Measurements from ENCODE around the gene FDX1. TPM values are rescaled to one million over a fixed set of nuclear protein-coding genes. Genes with fewer than 3 reads are reported as not detected.
"Not testable (repeated sequence)": the region's sequence is repeated elsewhere in the genome, so short reads cannot be mapped to it uniquely, and the experiment has no call there.

FDX1 gene
- total RNA-seq, 2 experiments from 2014 or later = 9.8 to 11.2 TPM

DNA sequence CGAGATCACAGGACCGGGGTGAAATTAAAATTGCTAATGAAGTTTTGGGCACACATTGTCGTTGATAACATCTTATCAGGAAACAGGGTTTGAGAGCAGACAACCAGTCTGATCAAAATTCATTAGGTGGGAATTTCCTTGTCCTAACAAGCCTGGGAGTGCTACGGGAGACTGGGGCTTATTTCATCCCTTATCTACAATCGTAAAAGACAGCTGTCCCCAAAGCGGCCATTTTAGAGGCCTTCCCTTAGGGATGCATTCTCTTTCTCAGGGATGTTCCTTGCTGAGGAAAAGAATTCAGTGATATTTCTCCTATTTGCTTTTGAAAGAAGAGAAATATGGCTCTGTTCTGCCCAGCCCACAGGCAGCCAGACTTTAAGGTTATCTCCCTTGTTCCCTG, 8.1 kb upstream of the FDX1 start:
- peaks cover 13% of the 10 kb centered on the region for H3K9me3 Mint-ChIP-seq
- H3K36me3 Mint-ChIP-seq; DNase-seq; POLR2A ChIA-PET; CTCF ChIA-PET; H3K27me3 Mint-ChIP-seq; H3K4me3 Mint-ChIP-seq; intact Hi-C loops (cut with micrococcal nuclease); H3K27ac Mint-ChIP-seq; H3K4me1 Mint-ChIP-seq (ENCODE audit: low read depth): not testable (repeated sequence)

DNA sequence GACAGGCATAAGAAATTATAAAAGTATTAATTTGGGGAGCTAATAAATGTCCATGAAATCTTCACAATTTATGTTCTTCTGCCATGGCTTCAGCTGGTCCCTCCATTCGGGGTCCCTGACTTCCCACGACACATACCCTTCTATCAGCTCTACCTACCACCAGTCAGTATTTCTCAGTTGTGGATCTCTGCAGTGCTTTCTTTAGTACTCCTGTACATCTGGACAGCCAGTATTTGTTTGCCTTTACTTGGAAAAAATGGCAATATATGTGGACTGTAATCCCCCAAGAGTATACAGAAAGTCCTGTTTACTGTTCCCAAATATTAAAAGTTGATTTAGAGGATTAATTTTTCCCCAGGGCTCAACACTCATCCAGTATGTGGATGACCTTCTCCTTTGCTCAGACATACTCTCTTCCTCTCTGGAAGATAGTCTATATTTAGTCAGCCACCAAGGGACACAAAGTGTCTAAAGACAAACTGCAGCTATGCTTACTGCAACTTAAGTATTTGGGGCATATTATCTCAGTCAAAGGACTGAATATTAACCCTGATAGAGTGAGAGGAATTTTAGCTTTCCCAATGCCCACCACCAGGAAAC, 7.3 kb upstream of the FDX1 start:
- ChIA-PET POLR2A (no interaction called here), CTCF (no interaction called here)
- peaks cover 2% of the 10 kb centered on the region for H3K36me3 Mint-ChIP-seq
- H3K4me1 Mint-ChIP-seq (ENCODE audit: low read depth) = no peaks in the 10 kb centered on the region
- peaks cover 13% of the 10 kb centered on the region for H3K9me3 Mint-ChIP-seq
- no peak for DNase-seq
- no peaks in the 10 kb centered on the region for H3K27me3 Mint-ChIP-seq
- H3K27ac Mint-ChIP-seq = no peak overlapping the region
- intact Hi-C loops (cut with micrococcal nuclease) = no loop called here
- no peak overlapping the region for H3K4me3 Mint-ChIP-seq

DNA sequence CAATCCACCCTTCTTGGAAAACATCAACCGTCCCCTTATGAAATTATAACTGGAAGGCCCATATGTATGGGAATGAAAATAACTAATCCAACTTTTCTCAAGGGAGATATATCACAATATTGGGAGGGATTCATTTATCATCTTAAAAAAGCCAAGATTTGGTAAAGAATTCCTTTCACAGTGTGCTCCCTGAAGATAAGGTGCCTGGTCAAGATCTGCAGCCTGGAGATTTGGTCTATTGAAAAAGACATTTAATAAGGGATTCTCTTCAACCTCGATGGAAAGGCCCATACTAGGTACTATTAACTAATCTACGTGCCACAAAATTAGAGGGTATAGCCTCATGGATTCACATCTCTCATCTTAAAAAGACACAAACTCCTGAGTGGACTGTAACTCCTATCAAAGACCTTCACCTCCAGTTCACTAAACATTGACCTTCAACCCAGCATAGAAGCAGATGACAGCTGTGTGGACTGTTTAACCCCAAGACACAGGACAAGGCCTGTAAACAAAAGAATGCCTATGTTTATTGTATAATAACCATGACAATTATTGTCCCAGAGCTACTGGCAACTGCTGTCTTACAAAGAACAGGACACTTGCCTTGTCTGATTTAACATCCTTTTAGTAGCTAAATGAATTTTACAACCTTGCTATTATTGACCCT, 4.8 kb upstream of the FDX1 start:
- peaks cover 2% of the 10 kb centered on the region for H3K36me3 Mint-ChIP-seq
- no peak overlapping the region for H3K27ac Mint-ChIP-seq
- no peak overlapping the region for H3K4me3 Mint-ChIP-seq
- no peaks in the 10 kb centered on the region for H3K27me3 Mint-ChIP-seq
- CTCF ChIA-PET = interaction anchor here (1.7 kb wide), 1 partner anchor 10 kb away, joined by 6 read pairs; no protein-coding TSS in a partner anchor
- POLR2A ChIA-PET = no interaction called here
- H3K4me1 Mint-ChIP-seq (ENCODE audit: low read depth) = peaks cover 9% of the 10 kb centered on the region
- H3K9me3 Mint-ChIP-seq = peaks cover 13% of the 10 kb centered on the region
- no peak for DNase-seq
- intact Hi-C loops (cut with micrococcal nuclease) = no loop called here

DNA sequence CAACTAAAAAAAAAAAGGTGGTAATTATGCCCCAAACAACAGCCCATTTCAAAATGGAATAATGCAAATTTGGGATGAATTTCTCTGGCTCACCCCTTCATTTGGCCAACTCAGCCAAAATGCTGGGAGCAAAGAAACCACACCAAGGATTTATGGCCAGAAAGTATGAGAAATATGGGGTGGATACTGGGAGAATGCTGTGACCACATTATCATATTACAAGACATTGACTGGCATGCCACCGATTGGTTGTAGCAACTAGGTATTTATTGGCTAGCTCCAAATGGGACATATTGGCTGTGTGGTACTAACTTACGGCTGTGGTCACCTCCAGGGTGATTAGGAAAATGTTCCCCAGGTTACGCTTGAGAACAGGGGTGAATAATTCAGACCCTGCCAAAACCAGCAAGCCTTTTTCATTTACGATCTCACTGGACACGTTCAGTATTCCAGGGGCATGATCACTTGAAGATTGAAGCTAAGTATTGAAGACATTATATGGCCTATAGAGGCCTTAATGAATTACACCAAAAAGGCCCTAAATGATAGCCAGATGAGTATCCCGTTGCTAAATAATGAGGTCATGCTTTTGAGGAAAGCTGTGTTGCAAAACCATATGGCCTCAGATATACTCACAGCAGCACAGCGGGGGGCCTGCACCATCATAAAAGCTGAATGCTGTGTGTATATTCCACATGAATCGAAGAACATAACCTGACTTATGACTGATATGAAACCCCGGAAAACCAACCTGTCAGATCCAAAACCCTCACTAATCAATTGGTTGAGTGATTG, 3.8 kb upstream of the FDX1 start:
- Mint-ChIP-seq H3K27ac (no peak overlapping the region), H3K36me3 (no peaks in the 10 kb centered on the region), H3K4me3 (no peak overlapping the region), H3K4me1 (ENCODE audit: low read depth) (peaks cover 9% of the 10 kb centered on the region), H3K9me3 (peaks cover 9% of the 10 kb centered on the region), H3K27me3 (no peaks in the 10 kb centered on the region)
- ChIA-PET POLR2A (no interaction called here), CTCF (interaction anchor here (1.7 kb wide), 1 partner anchor 9 kb away, joined by 6 read pairs; no protein-coding TSS in a partner anchor)
- intact Hi-C loops (cut with micrococcal nuclease) = no loop called here
- DNase-seq = no peak

DNA sequence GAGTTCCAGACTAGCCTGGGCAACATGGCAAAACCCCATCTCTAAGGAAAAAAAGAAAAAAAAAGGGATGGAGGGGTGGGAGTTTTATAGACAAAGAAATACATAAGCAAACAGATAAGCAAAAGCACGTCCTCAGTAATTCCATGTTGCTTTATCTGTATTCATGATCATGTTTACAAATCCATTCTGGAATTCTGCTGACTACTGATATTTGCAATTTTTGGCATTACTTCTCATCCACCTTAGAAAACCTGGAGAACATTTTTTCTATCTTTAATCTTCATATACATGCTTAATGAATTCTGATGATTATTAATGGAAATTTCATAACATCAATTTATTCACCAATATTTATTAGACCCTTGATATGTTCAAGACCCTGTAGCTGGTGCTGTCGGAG, 1.7 kb upstream of the FDX1 start:
- intact Hi-C loops (cut with micrococcal nuclease) = loop anchor here (2.0 kb wide), 1 partner anchor 949 kb away; no protein-coding TSS in a partner anchor
- DNase-seq = no peak

DNA sequence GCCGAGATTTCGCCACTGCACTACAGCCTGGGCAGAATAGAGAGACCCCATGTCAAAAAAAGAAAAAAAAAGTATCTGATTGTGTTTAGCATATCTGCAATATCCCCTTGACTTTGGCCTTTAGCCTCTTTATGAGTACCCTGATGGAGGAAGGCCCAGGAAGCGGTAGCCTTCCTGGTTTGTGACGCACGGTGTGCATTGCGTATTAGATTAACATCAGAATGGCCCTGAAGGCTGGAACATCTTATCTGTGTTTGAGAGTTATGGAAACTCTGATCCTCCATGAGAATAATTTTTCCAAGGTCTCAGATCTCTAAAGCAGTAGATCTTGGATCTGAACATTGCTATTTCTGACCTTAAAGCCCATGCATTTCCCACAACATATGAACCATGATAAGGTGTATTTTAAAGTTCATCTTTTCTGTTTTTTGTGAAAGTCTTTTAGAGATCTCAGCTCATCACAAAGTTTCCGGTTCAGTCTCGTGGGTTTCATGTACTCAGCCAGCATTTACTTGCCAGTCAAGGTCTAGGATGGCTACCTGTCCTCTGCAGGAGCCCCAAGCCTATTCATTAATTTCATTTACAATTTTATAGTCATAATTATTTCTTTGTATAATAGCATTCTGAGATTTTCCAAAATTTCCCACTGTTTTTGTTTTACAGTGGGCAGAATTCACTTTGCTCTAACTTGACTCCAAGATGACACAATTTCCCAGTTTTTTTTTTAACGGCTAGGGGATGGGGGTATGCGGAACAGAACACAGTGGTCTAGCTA, 605 bp upstream of the FDX1 start:
- Mint-ChIP-seq H3K4me3 (peak overlapping the region; percentile 71), H3K9me3 (no peaks in the 10 kb centered on the region), H3K27ac (peak overlapping the region; percentile 59), H3K36me3 (no peaks in the 10 kb centered on the region), H3K4me1 (ENCODE audit: low read depth) (peaks cover 38% of the 10 kb centered on the region), H3K27me3 (no peaks in the 10 kb centered on the region)
- DNase-seq = no peak
- ChIA-PET CTCF (interaction anchor here (0.6 to 2.3 kb wide), 12 partner anchors 14 to 1338 kb away, joined by 3 to 15 read pairs (median 4); no protein-coding TSS in a partner anchor), POLR2A (no interaction called here)
- intact Hi-C loops (cut with micrococcal nuclease) = loop anchor here (1.0 to 2.0 kb wide), 3 partner anchors 56 to 948 kb away; partner anchors contain the start of gene RDX

More for the DNA sequence above, 1.7 kb upstream of the FDX1 start:
- Mint-ChIP-seq H3K9me3 (no peaks in the 10 kb centered on the region), H3K4me1 (ENCODE audit: low read depth) (peaks cover 28% of the 10 kb centered on the region), H3K4me3 (no peak overlapping the region), H3K27ac (no peak overlapping the region), H3K36me3 (no peaks in the 10 kb centered on the region), H3K27me3 (no peaks in the 10 kb centered on the region)
- CTCF ChIA-PET = interaction anchor here (1.8 to 2.3 kb wide), 2 partner anchors 51 to 227 kb away, joined by 6 to 15 read pairs; no protein-coding TSS in a partner anchor
- POLR2A ChIA-PET = no interaction called here

DNA sequence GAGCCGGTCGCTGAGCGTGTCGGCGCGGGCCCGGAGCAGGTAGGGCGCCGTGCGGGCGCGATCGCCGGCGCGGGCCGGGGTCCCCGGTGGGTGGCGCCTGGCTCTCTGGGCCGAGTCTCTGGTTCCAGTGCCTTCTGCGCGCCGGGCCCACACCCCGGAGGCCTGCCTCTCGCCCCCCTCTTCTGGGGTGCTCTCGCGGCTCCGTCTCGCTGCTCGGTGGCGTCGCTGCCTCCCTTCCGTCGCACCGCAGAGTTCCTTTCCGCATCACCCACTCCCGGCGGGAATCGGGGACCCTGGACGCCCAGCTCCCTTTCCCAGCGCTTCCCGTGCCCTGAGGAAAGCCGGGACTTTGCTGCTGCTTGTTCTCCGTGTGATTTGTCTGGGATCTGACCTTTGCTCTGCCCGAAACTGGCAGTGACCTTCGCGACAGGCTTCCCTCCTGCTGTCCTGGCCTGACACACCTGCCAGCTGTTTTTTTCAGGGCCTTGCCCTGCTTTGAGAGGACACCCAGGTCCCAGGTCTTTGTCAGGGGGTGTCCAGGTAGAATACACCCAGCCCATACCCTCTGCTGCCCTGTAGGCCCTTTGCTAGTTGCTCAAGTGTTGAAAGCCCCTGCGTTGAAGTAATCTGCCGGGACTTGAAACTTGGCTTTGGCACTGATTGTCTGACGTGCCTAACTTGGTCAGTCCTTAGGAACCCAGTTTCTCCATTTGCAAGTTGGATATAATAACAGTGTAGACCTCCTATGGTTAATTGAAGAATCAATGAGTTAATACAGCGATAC, 711 bp downstream of the FDX1 start:
- intact Hi-C loops (cut with micrococcal nuclease) = loop anchor here (2.0 to 5.0 kb wide), 3 partner anchors 22 to 1698 kb away; partner anchors contain the start of gene ZC3H12C
- POLR2A ChIA-PET = no interaction called here
- Mint-ChIP-seq H3K27ac (peak overlapping the region; percentile 93), H3K9me3 (no peaks in the 10 kb centered on the region), H3K36me3 (no peaks in the 10 kb centered on the region), H3K4me3 (peak overlapping the region; percentile 98), H3K4me1 (ENCODE audit: low read depth) (peaks cover 42% of the 10 kb centered on the region), H3K27me3 (no peaks in the 10 kb centered on the region)
- peak; percentile 19 for DNase-seq
- CTCF ChIA-PET = interaction anchor here (1.0 to 3.3 kb wide), 9 partner anchors 16 to 1337 kb away, joined by 3 to 66 read pairs (median 5); no protein-coding TSS in a partner anchor

DNA sequence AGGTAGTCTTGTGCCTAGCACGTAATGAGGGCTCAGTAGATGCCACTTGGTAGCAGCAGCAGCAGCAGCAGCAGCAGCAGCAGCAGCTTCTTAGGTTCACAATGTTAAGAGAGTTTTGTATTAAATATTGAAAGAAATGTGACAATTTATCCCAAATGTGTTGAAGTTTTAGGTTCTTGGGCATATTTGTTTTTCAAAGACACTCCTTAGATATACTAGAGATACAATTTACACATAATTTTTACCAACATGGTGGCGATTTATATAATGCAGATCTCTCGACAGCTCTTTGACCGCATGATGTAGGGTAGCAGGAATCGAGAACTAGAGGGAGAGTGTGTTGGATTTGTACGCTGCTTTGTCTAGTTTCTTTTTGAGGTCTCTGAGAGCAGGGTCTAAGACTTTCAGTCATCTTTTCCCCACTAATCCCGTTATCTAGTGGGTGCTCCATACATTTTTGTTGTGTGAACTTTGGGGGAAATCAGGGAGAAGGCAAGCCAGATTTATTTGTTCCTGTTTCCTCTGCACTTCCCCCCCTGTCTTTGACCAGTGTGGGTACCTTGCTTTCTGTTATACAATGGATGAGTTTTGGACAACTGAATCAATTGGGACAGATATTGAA, 1.4 kb downstream of the FDX1 start:
- H3K4me3 Mint-ChIP-seq = peak overlapping the region; percentile 98
- H3K27ac Mint-ChIP-seq = peak overlapping the region; percentile 93
- no peaks in the 10 kb centered on the region for H3K36me3 Mint-ChIP-seq
- H3K4me1 Mint-ChIP-seq (ENCODE audit: low read depth) = peaks cover 47% of the 10 kb centered on the region
- no peaks in the 10 kb centered on the region for H3K9me3 Mint-ChIP-seq
- intact Hi-C loops (cut with micrococcal nuclease) = loop anchor here (2.0 to 5.0 kb wide), 3 partner anchors 22 to 1699 kb away; partner anchors contain the start of gene ZC3H12C
- CTCF ChIA-PET = interaction anchor here (1.0 to 3.3 kb wide), 6 partner anchors 15 to 237 kb away, joined by 3 to 66 read pairs (median 8); no protein-coding TSS in a partner anchor
- no peak for DNase-seq
- no peaks in the 10 kb centered on the region for H3K27me3 Mint-ChIP-seq
- POLR2A ChIA-PET = no interaction called here

DNA sequence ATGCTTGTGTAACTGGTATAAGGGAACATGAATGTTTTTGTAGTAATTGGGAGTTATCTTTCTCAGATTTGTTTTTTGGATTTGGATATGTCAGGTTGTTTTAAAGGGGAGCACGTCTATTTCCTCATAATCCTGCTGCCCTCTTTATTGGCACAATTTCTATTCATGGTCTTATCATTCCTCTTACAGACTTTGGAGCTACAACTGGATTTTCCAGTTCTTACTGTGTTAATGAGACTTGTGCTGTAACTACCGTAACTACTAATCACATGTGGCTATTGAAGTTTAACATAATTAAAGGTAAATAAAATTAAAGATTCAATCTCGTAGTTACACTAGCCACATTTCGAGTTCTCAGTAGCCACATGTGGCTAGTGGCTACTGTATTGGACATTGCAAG, 1.9 kb downstream of the FDX1 start:
- intact Hi-C loops (cut with micrococcal nuclease) = loop anchor here (2.0 to 5.0 kb wide), 4 partner anchors 21 to 1699 kb away; partner anchors contain the start of gene ZC3H12C
- H3K36me3 Mint-ChIP-seq = no peaks in the 10 kb centered on the region
- H3K4me3 Mint-ChIP-seq = peak overlapping the region; percentile 98
- H3K27me3 Mint-ChIP-seq = no peaks in the 10 kb centered on the region
- H3K4me1 Mint-ChIP-seq (ENCODE audit: low read depth) = peaks cover 52% of the 10 kb centered on the region
- H3K9me3 Mint-ChIP-seq = no peaks in the 10 kb centered on the region
- CTCF ChIA-PET = interaction anchor here (0.9 to 3.3 kb wide), 8 partner anchors 15 to 238 kb away, joined by 3 to 66 read pairs (median 6); no protein-coding TSS in a partner anchor
- no peak overlapping the region for H3K27ac Mint-ChIP-seq
- no peak for DNase-seq
- POLR2A ChIA-PET = no interaction called here

DNA sequence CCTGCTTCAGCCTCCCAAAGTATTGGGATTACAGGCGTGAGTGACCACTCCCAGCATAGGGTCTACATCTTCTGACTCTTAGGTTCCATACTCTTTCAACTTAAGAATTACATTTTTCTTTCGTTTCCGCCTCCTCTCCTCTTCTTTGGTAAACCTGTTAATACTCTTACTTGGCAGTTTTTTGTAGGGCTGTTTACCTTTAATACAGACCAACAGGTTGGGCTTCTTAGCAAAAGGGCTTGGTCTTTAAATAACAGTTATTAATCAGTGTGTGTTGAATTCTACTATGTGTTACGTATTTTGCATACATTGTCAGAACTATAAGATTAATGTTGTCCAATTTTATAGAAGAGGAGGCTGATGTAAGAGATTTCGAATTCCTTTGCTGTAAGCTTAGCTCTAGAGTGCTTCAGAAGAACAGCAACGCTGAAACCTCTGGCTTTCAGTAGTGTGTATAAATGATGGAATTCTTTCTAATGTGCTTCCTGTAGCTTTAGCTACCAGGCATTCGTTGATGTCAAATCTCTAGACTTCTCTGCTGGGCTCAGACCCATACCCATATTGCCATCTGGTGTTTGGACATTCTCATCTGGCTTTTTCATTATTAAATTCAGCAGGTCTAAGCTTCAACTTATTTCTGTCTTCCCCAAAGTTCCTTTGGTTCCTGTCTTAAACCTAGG, 3.1 kb downstream of the FDX1 start:
- Mint-ChIP-seq H3K36me3 (peaks cover 7% of the 10 kb centered on the region), H3K9me3 (no peaks in the 10 kb centered on the region), H3K4me3 (no peak overlapping the region), H3K4me1 (ENCODE audit: low read depth) (peaks cover 56% of the 10 kb centered on the region), H3K27me3 (no peaks in the 10 kb centered on the region), H3K27ac (no peak overlapping the region)
- ChIA-PET CTCF (interaction anchor here (0.6 to 3.3 kb wide), 14 partner anchors 9 to 798 kb away, joined by 3 to 66 read pairs (median 4); partner anchors contain the start of gene RDX), POLR2A (interaction anchor here (1.2 kb wide), 1 partner anchor 23 kb away, joined by 4 read pairs; no protein-coding TSS in a partner anchor)
- DNase-seq = no peak
- intact Hi-C loops (cut with micrococcal nuclease) = loop anchor here (1.0 to 5.0 kb wide), 6 partner anchors 60 to 1701 kb away; partner anchors contain the start of gene ZC3H12C

Data from activated CD4-positive, alpha-beta memory T cell treated with anti-CD3 and anti-CD28 coated beads for 36 hours (primary cell).